Measurements from ENCODE around the gene MYEOV.

MYEOV gene

DNA sequence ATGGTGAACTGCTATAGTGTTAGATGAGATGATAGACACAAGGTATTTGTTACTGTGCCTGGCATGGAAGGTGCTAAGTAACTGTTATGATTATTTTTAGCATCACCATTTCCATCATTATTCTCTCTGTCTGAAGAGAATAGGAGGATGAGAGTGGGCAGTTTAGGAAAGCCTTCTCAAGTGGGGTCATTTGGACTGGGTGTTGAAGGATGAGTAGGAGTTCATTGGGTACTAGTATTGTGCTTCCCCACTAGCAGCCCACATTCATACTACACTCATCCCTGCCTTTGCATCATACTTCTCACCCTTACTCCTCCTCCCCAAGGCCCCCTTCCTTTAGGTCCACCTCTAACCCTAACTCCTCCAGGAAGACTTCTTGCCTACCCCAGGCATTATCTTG, 20.6 kb downstream of the MYEOV start:
- no peak overlapping the region for H3K4me3 ChIP-seq (ENCODE audit: low read length in 2 of 2)
- no peaks in the 10 kb centered on the region for H3K27me3 ChIP-seq (ENCODE audit: control insufficient read depth in 2 of 2, insufficient read depth in 2 of 2, low read length in 2 of 2)
- H3K27ac ChIP-seq (ENCODE audit: low read depth in 2 of 2, low read length in 2 of 2), result no peak overlapping the region
- H3K36me3 ChIP-seq (ENCODE audit: control insufficient read depth in 2 of 2, insufficient read depth in 2 of 2, low read length in 2 of 2), result no peaks in the 10 kb centered on the region
- H3K9ac ChIP-seq (ENCODE audit: low read depth in 1 of 2, low read length in 2 of 2), result no peak overlapping the region
- peaks cover 0 to 10% of the 10 kb centered on the region in 2 donors for H3K4me1 ChIP-seq (ENCODE audit: control insufficient read depth in 2 of 2, insufficient read depth in 2 of 2, low read length in 2 of 2)
- no peaks in the 10 kb centered on the region for H3K9me3 ChIP-seq (ENCODE audit: control insufficient read depth in 2 of 2, low read length in 2 of 2)

GRCh38 chr11:69316956-69317355, 23.0 kb downstream of the MYEOV start:
- H3K9me3 ChIP-seq (ENCODE audit: control insufficient read depth in 2 of 2, low read length in 2 of 2), result no peaks in the 10 kb centered on the region

GRCh38 chr11:69317401-69318092, 23.6 kb downstream of the MYEOV start:
- Histone ChIP-seq H3K27me3 (ENCODE audit: control insufficient read depth in 2 of 2, insufficient read depth in 2 of 2, low read length in 2 of 2) (no peaks in the 10 kb centered on the region), H3K36me3 (ENCODE audit: control insufficient read depth in 2 of 2, insufficient read depth in 2 of 2, low read length in 2 of 2) (no peaks in the 10 kb centered on the region), H3K4me3 (ENCODE audit: low read length in 2 of 2) (no peak overlapping the region), H3K9me3 (ENCODE audit: control insufficient read depth in 2 of 2, low read length in 2 of 2) (no peaks in the 10 kb centered on the region), H3K4me1 (ENCODE audit: control insufficient read depth in 2 of 2, insufficient read depth in 2 of 2, low read length in 2 of 2) (peaks cover 0 to 3% of the 10 kb centered on the region in 2 donors), H3K9ac (ENCODE audit: low read depth in 1 of 2, low read length in 2 of 2) (no peak overlapping the region), H3K27ac (ENCODE audit: low read depth in 2 of 2, low read length in 2 of 2) (no peak overlapping the region)

More at GRCh38 chr11:69316956-69317355, 23.0 kb downstream of the MYEOV start:
- no peak overlapping the region for H3K9ac ChIP-seq (ENCODE audit: low read depth in 1 of 2, low read length in 2 of 2)
- H3K36me3 ChIP-seq (ENCODE audit: control insufficient read depth in 2 of 2, insufficient read depth in 2 of 2, low read length in 2 of 2), result no peaks in the 10 kb centered on the region
- no peak overlapping the region for H3K4me3 ChIP-seq (ENCODE audit: low read length in 2 of 2)
- no peak overlapping the region for H3K27ac ChIP-seq (ENCODE audit: low read depth in 2 of 2, low read length in 2 of 2)
- no peaks in the 10 kb centered on the region for H3K27me3 ChIP-seq (ENCODE audit: control insufficient read depth in 2 of 2, insufficient read depth in 2 of 2, low read length in 2 of 2)
- H3K4me1 ChIP-seq (ENCODE audit: control insufficient read depth in 2 of 2, insufficient read depth in 2 of 2, low read length in 2 of 2), result peaks cover 0 to 6% of the 10 kb centered on the region in 2 donors

GRCh38 chr11:69318093-69318420, 24.1 kb downstream of the MYEOV start:
- Histone ChIP-seq H3K36me3 (ENCODE audit: control insufficient read depth in 2 of 2, insufficient read depth in 2 of 2, low read length in 2 of 2) (no peaks in the 10 kb centered on the region), H3K4me1 (ENCODE audit: control insufficient read depth in 2 of 2, insufficient read depth in 2 of 2, low read length in 2 of 2) (no peaks in the 10 kb centered on the region), H3K27ac (ENCODE audit: low read depth in 2 of 2, low read length in 2 of 2) (no peak overlapping the region), H3K4me3 (ENCODE audit: low read length in 2 of 2) (no peak overlapping the region), H3K9me3 (ENCODE audit: control insufficient read depth in 2 of 2, low read length in 2 of 2) (no peaks in the 10 kb centered on the region), H3K9ac (ENCODE audit: low read depth in 1 of 2, low read length in 2 of 2) (no peak overlapping the region), H3K27me3 (ENCODE audit: control insufficient read depth in 2 of 2, insufficient read depth in 2 of 2, low read length in 2 of 2) (no peaks in the 10 kb centered on the region)

DNA sequence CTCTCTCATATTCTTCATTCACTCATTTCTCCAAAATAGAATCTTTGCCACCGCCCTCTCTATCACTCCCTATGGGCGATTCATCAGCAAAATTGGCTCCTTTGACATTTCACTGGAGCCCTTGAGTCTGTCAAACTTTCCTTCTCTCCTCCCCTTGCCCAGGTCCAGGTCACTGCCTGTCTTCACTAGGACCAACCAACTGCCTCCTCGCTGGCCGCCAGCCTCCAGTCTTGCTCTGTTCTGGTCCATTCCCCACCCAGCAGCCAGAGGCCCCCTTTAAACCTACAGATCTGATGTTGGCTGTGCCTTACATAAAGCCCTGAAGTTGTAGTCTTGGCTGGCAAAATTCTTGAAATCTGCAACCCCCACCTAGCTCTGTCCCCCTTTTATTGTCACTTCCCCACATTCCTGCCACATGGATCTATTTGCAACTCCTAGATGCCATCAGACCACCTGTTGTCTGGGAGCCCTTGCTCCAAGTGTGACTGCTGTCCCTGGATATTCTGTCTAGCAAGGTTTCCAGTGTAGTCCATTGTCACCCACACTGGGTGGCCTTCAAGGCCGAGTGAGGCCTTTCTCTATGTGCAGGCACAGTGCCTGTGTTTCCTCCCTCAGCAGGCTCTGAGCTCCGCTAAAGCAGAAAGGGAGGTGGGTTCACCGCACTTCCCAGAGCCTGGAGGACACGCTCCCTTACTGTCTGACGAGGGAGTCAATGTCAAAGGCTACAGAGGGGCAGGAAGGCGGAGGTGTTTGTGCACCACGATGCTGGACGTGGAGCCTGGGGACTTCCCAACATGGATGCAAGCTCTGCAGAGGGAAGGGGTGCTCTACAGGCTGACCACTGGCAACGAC, 25.5 kb downstream of the MYEOV start:
- no peaks in the 10 kb centered on the region for H3K4me1 ChIP-seq (ENCODE audit: control insufficient read depth in 2 of 2, insufficient read depth in 2 of 2, low read length in 2 of 2)
- H3K27me3 ChIP-seq (ENCODE audit: control insufficient read depth in 2 of 2, insufficient read depth in 2 of 2, low read length in 2 of 2), result no peaks in the 10 kb centered on the region
- no peaks in the 10 kb centered on the region for H3K36me3 ChIP-seq (ENCODE audit: control insufficient read depth in 2 of 2, insufficient read depth in 2 of 2, low read length in 2 of 2)
- no peak overlapping the region for H3K4me3 ChIP-seq (ENCODE audit: low read length in 2 of 2)
- no peaks in the 10 kb centered on the region for H3K9me3 ChIP-seq (ENCODE audit: control insufficient read depth in 2 of 2, low read length in 2 of 2)
- no peak overlapping the region for H3K9ac ChIP-seq (ENCODE audit: low read depth in 1 of 2, low read length in 2 of 2)
- H3K27ac ChIP-seq (ENCODE audit: low read depth in 2 of 2, low read length in 2 of 2), result no peak overlapping the region

DNA sequence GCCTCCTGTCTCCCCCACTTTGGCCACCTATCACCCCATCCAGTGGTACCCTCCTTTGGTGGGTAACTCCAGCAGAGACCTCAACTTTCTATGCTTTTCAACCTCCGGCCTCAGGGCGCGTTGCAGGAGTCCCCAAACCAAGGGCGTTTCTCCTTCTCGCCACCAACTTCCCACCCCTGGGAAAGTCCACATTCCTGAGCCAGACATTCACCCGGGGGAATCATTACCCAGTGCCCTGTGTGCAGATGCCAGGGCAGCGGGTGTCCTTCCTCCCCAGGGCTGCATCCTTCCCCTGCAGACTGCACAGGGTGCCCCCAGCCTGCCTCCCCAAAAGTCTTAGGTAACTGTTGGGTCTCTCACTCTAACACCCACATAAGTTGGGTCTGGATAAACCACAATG, 26.4 kb downstream of the MYEOV start:
- Histone ChIP-seq H3K4me3 (ENCODE audit: low read length in 2 of 2) (no peak overlapping the region), H3K9me3 (ENCODE audit: control insufficient read depth in 2 of 2, low read length in 2 of 2) (no peaks in the 10 kb centered on the region), H3K27me3 (ENCODE audit: control insufficient read depth in 2 of 2, insufficient read depth in 2 of 2, low read length in 2 of 2) (no peaks in the 10 kb centered on the region), H3K36me3 (ENCODE audit: control insufficient read depth in 2 of 2, insufficient read depth in 2 of 2, low read length in 2 of 2) (no peaks in the 10 kb centered on the region), H3K27ac (ENCODE audit: low read depth in 2 of 2, low read length in 2 of 2) (no peak overlapping the region), H3K4me1 (ENCODE audit: control insufficient read depth in 2 of 2, insufficient read depth in 2 of 2, low read length in 2 of 2) (no peaks in the 10 kb centered on the region), H3K9ac (ENCODE audit: low read depth in 1 of 2, low read length in 2 of 2) (no peak overlapping the region)

- H3K4me1 ChIP-seq (ENCODE audit: control insufficient read depth in 2 of 2, insufficient read depth in 2 of 2, low read length in 2 of 2), result no peaks in the 10 kb centered on the region
- H3K27me3 ChIP-seq (ENCODE audit: control insufficient read depth in 2 of 2, insufficient read depth in 2 of 2, low read length in 2 of 2), result no peaks in the 10 kb centered on the region
- no peaks in the 10 kb centered on the region for H3K36me3 ChIP-seq (ENCODE audit: control insufficient read depth in 2 of 2, insufficient read depth in 2 of 2, low read length in 2 of 2)
- H3K9me3 ChIP-seq (ENCODE audit: control insufficient read depth in 2 of 2, low read length in 2 of 2), result no peaks in the 10 kb centered on the region
- H3K27ac ChIP-seq (ENCODE audit: low read depth in 2 of 2, low read length in 2 of 2), result no peak overlapping the region
- H3K4me3 ChIP-seq (ENCODE audit: low read length in 2 of 2), result no peak overlapping the region
- H3K9ac ChIP-seq (ENCODE audit: low read depth in 1 of 2, low read length in 2 of 2), result no peak overlapping the region
Observed at GRCh38 chr11:69320756-69321741, 27.1 kb downstream of the MYEOV start.

- Histone ChIP-seq H3K27me3 (ENCODE audit: control insufficient read depth in 2 of 2, insufficient read depth in 2 of 2, low read length in 2 of 2) (no peaks in the 10 kb centered on the region), H3K36me3 (ENCODE audit: control insufficient read depth in 2 of 2, insufficient read depth in 2 of 2, low read length in 2 of 2) (no peaks in the 10 kb centered on the region), H3K4me3 (ENCODE audit: low read length in 2 of 2) (no peak overlapping the region), H3K27ac (ENCODE audit: low read depth in 2 of 2, low read length in 2 of 2) (no peak overlapping the region), H3K4me1 (ENCODE audit: control insufficient read depth in 2 of 2, insufficient read depth in 2 of 2, low read length in 2 of 2) (no peaks in the 10 kb centered on the region), H3K9ac (ENCODE audit: low read depth in 1 of 2, low read length in 2 of 2) (no peak overlapping the region), H3K9me3 (ENCODE audit: control insufficient read depth in 2 of 2, low read length in 2 of 2) (no peaks in the 10 kb centered on the region)
Observed at GRCh38 chr11:69321877-69322361, 28.0 kb downstream of the MYEOV start.

DNA sequence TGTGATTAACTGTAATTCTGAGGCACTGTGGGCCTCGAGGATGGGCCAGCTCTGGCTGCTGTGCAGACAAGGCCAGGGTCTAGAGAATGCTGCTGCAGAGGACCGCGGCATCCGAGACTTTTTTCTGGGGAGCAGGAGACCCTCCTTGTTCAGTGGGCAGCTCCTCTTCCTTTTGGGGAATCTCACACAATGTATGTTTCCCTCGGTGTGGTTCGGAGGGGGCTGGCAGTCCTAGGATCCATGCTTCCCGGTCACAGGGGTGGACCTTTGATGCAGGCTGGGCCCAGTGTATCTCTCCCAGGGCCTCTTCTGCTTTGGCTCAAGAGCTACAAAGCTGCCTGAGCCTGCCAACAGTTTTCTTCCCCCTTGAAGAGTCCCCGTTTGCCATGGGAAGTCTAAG, 31.5 kb downstream of the MYEOV start:
- H3K9me3 ChIP-seq (ENCODE audit: control insufficient read depth in 2 of 2, low read length in 2 of 2), result no peaks in the 10 kb centered on the region

More for the DNA sequence above, 31.5 kb downstream of the MYEOV start:
- Histone ChIP-seq H3K4me3 (ENCODE audit: low read length in 2 of 2) (no peak overlapping the region), H3K27me3 (ENCODE audit: control insufficient read depth in 2 of 2, insufficient read depth in 2 of 2, low read length in 2 of 2) (no peaks in the 10 kb centered on the region), H3K4me1 (ENCODE audit: control insufficient read depth in 2 of 2, insufficient read depth in 2 of 2, low read length in 2 of 2) (no peaks in the 10 kb centered on the region), H3K36me3 (ENCODE audit: control insufficient read depth in 2 of 2, insufficient read depth in 2 of 2, low read length in 2 of 2) (no peaks in the 10 kb centered on the region), H3K27ac (ENCODE audit: low read depth in 2 of 2, low read length in 2 of 2) (no peak overlapping the region), H3K9ac (ENCODE audit: low read depth in 1 of 2, low read length in 2 of 2) (no peak overlapping the region)

All from mucosa of rectum (tissue), 2 donors.